A549 (cell line): ENCODE measurements around the gene PCED1B. TPM values are rescaled to one million over a fixed set of nuclear protein-coding genes. Genes with fewer than 3 reads are reported as not detected.
A peak's percentile ranks its signal among the peaks of the same experiment; 100 is the strongest.

Experiments
- ATAC-seq, 2 experiments: fragments of 200-7000 bp in 1 of 2; fragments of >200 bp in 1 of 2; cut with Nextera tagmentation in 1 of 2; cut with Tn5 transposase in 1 of 2; 3 replicates each; pipeline versions ENCODE4 v1.8.0 to v1.9.1; 2018 to 2020; ENCODE audit warnings: mild to moderate bottlenecking in 1 of 2, moderate library complexity in 1 of 2
- CTCF ChIA-PET: fragments of 300-600 bp; sonication (Branson Sonifier 250); formaldehyde crosslinking; extraction: SDS; loops from one replicate; lab custom pipeline; 2021; ENCODE audit warnings: antibody characterized with exemption, inconsistent platforms; lab: Yijun Ruan, JAX
- POLR2A ChIA-PET: fragments of 350-600 bp; formaldehyde crosslinking; extraction: SDS; loops from one replicate; lab custom pipeline; 2021; ENCODE audit warnings: antibody characterized with exemption, inconsistent platforms; lab: Yijun Ruan, JAX
- DNase-seq, 2 experiments: peaks; one replicate each; pipeline versions ENCODE4 v3.0.0 to v3.0.0-alpha.2; 2011 to 2016; ENCODE audit warnings: low read depth in 1 of 2, low spot score in 1 of 2
- FAIRE-seq: peaks from 2 replicates; lab custom pipeline; 2011; peaks lifted over from hg19 to GRCh38; lab: Jason Lieb, UNC
- H3K27ac ChIP-seq, 2 experiments: fragments of >200 bp; sonication (Bioruptor Twin); formaldehyde crosslinking; 3 replicates each; pipeline ENCODE4 v1.5.1; 2016 to 2017
- H3K4me1 ChIP-seq: fragments of >200 bp; sonication (Bioruptor Twin); formaldehyde crosslinking; 3 replicates; pipeline ENCODE4 v1.6.1; 2016
- H3K4me2 ChIP-seq: fragments of >200 bp; sonication (Bioruptor Twin); formaldehyde crosslinking; 3 replicates; pipeline ENCODE4 v1.6.1; 2016
- H3K4me3 ChIP-seq: fragments of >200 bp; sonication (Bioruptor Twin); formaldehyde crosslinking; 3 replicates; pipeline ENCODE4 v1.5.1; 2016
- H3K9me3 ChIP-seq: fragments of >200 bp; sonication (Bioruptor Twin); formaldehyde crosslinking; 3 replicates; pipeline ENCODE4 v1.6.1; 2016
- BHLHE40 ChIP-seq: IDR thresholded peaks from 2 replicates; pipeline ENCODE4 v1.6.1; 2012; ENCODE audit warnings: low read depth, low read length, inconsistent platforms
- CBX2 ChIP-seq: fragments of 200-600 bp; sonication (generic); IDR thresholded peaks from 2 replicates; pipeline ENCODE4 v1.6.1; 2016; ENCODE audit warnings: low read depth, mild to moderate bottlenecking, borderline replicate concordance
- CBX8 ChIP-seq: fragments of 200-600 bp; sonication (generic); IDR thresholded peaks from 2 replicates; pipeline ENCODE4 v1.6.1; 2016
- CEBPB ChIP-seq, 2 experiments: fragments of >200 bp in 1 of 2; sonication (Bioruptor Twin) in 1 of 2; formaldehyde crosslinking in 1 of 2; IDR thresholded peaks; 2 replicates each; pipeline ENCODE4 v1.6.1; 2012 to 2016
- CHD2 ChIP-seq: fragments of 150-350 bp; IDR thresholded peaks from 2 replicates; pipeline ENCODE4 v1.6.1; 2014; ENCODE audit warnings: low read length; ENCODE audit not compliant: partially characterized antibody
- EHMT2 ChIP-seq: fragments of 200-600 bp; sonication (generic); IDR thresholded peaks from 2 replicates; pipeline ENCODE4 v1.6.1; 2016; ENCODE audit warnings: antibody characterized with exemption, low read depth, mild to moderate bottlenecking, moderate library complexity
- EP300 ChIP-seq, 2 experiments: fragments of >200 bp; sonication (Bioruptor Twin); formaldehyde crosslinking; IDR thresholded peaks; 2 replicates in 1 of 2; 3 replicates in 1 of 2; pipeline ENCODE4 v1.6.1; 2016 to 2017
- ESRRA ChIP-seq: fragments of 150-350 bp; IDR thresholded peaks from 2 replicates; pipeline ENCODE4 v1.6.1; 2014; ENCODE audit warnings: mild to moderate bottlenecking, low read length, borderline replicate concordance
- FOSB ChIP-seq: fragments of 250-450 bp; sonication (Bioruptor Pico); IDR thresholded peaks from 2 replicates; pipeline ENCODE4 v1.5.0; 2020; ENCODE audit warnings: mild to moderate bottlenecking, moderate library complexity
- FOSL2 ChIP-seq, 2 experiments: fragments of 450-650 bp in 1 of 2; fragments of >200 bp in 1 of 2; sonication (Bioruptor Twin) in 1 of 2; formaldehyde crosslinking; IDR thresholded peaks; 2 replicates each; pipeline versions ENCODE4 v1.5.0 to v1.6.1; 2016 to 2020; ENCODE audit warnings: mild to moderate bottlenecking in 1 of 2, moderate library complexity in 1 of 2
- GATA3 ChIP-seq: IDR thresholded peaks from 2 replicates; pipeline ENCODE4 v1.6.1; 2012; ENCODE audit warnings: borderline replicate concordance
- HDAC2 ChIP-seq: fragments of 200-600 bp; sonication (generic); IDR thresholded peaks from 2 replicates; pipeline ENCODE4 v1.6.1; 2016
- HOXB13 ChIP-seq: fragments of 250-450 bp; sonication (Bioruptor Pico); IDR thresholded peaks from 2 replicates; pipeline ENCODE4 v1.5.0; 2020; ENCODE audit warnings: low read depth, mild to moderate bottlenecking, moderate library complexity
- JUN ChIP-seq, 2 experiments: fragments of >200 bp; sonication (Bioruptor Twin); formaldehyde crosslinking; IDR thresholded peaks; 2 replicates in 1 of 2; 3 replicates in 1 of 2; pipeline ENCODE4 v1.6.1; 2016 to 2017
- KDM1A ChIP-seq: fragments of 200-600 bp; sonication (generic); IDR thresholded peaks from 2 replicates; pipeline ENCODE4 v1.6.1; 2016; ENCODE audit warnings: low read depth, mild to moderate bottlenecking
- MAFK ChIP-seq: fragments of 450-650 bp; IDR thresholded peaks from 2 replicates; pipeline ENCODE4 v1.6.1; 2014; ENCODE audit not compliant: partially characterized antibody
- NR3C1 ChIP-seq: fragments of >200 bp; sonication (Bioruptor Twin); formaldehyde crosslinking; IDR thresholded peaks from 3 replicates; pipeline ENCODE4 v1.6.1; 2017
- POLR2AphosphoS2 ChIP-seq: conservative IDR thresholded peaks from 2 replicates; pipeline ENCODE4 v1.6.1; 2012; ENCODE audit warnings: low read length, improper control_type of control experiment, inconsistent platforms
- RAD21 ChIP-seq, 2 experiments: fragments of >200 bp in 1 of 2; sonication (Bioruptor Twin) in 1 of 2; formaldehyde crosslinking in 1 of 2; IDR thresholded peaks in 1 of 2; conservative IDR thresholded peaks in 1 of 2; 2 replicates in 1 of 2; 3 replicates in 1 of 2; pipeline ENCODE4 v1.6.1; 2012 to 2018; ENCODE audit warnings: inconsistent platforms in 1 of 2
- RARB ChIP-seq: fragments of 250-450 bp; sonication (Bioruptor Pico); IDR thresholded peaks from 2 replicates; pipeline ENCODE4 v1.8.0; 2021; ENCODE audit warnings: mild to moderate bottlenecking, moderate library complexity
- SMC3 ChIP-seq: fragments of >200 bp; sonication (Bioruptor Twin); formaldehyde crosslinking; IDR thresholded peaks from 3 replicates; pipeline ENCODE4 v1.6.1; 2018; ENCODE audit warnings: inconsistent platforms
- TP53 ChIP-seq: fragments of 250-450 bp; sonication (Bioruptor Pico); IDR thresholded peaks from 2 replicates; pipeline ENCODE4 v1.5.0; 2021; ENCODE audit warnings: mild to moderate bottlenecking, moderate library complexity
- ZSCAN20 ChIP-seq: fragments of 250-450 bp; sonication (Bioruptor Pico); IDR thresholded peaks from 2 replicates; pipeline ENCODE4 v1.8.0; 2022; ENCODE audit warnings: mild to moderate bottlenecking, moderate library complexity
- WGBS: methylation state at CpG from one replicate; pipeline ENCODE4 v1.1.6; 2017; ENCODE audit errors: missing lambda C conversion rate; 5-methylcytosine and 5-hydroxymethylcytosine counted together
- polyA plus RNA-seq, 4 experiments: library from polyadenylated mRNA; depleted of rRNA in 3 of 4; stranded (reverse); fragments of >200 nt; fragmentation: RNase III in 1 of 4; extraction: RNeasy Plus Mini Kit Qiagen cat#74134 plus additional on column Dnase treatment in 1 of 4; gene quantifications; 2 replicates in 3 of 4; 3 replicates in 1 of 4; pipeline ENCODE4 v1.2.3, GENCODE V29; 2011 to 2017
- TF ChIP-seq, protein P1 (sequence below): IDR thresholded peaks from 2 replicates; pipeline ENCODE4 v1.6.1; 2012; ENCODE audit warnings: low read depth, borderline replicate concordance
- TF ChIP-seq, protein P2 (sequence below): IDR thresholded peaks from 2 replicates; pipeline ENCODE4 v1.6.1; 2012
- TF ChIP-seq, protein P3 (sequence below): fragments of 250-450 bp; sonication (Bioruptor Pico); IDR thresholded peaks from 2 replicates; pipeline ENCODE4 v1.5.0; 2021; ENCODE audit warnings: mild to moderate bottlenecking, moderate library complexity, borderline replicate concordance
- TF ChIP-seq, protein P4 (sequence below): fragments of 250-450 bp; sonication (Bioruptor Pico); IDR thresholded peaks from 2 replicates; pipeline ENCODE4 v1.5.0; 2020; ENCODE audit warnings: low read depth, mild to moderate bottlenecking, moderate library complexity

The PCED1B gene
- polyA plus RNA-seq, 2 of the 4 experiments (the other 2 are of a cell fraction), result 74.6 to 108 TPM

DNA sequence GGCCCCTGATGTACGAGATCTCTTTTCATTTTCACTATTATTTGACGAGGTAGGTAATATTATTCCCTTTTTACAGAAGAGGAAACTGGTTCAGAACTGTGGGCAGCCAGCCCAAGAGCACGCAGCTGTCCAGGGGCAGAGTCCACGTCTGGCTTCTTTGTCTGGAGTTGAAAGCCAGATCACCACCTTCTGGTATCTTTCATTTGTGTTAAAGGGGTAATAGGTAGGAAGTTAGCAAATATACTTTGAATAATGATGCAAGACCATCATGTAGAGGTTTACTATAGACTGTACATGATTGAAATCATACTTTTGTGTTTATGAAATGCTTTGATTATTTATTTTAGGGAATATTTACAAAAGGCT, 144.4 kb downstream of the PCED1B start:
- ChIA-PET CTCF (interaction anchor here (1.3 to 1.4 kb wide), 2 partner anchors 189 to 190 kb away, joined by 4 to 6 read pairs; no protein-coding TSS in a partner anchor), POLR2A (interaction anchor here (0.6 to 6.8 kb wide), 12 partner anchors 11 to 191 kb away, joined by 3 to 90 read pairs (median 5); partner anchors contain the start of genes AMIGO2 and PCED1B)
- H3K4me1 ChIP-seq, result peaks cover 83% of the 10 kb centered on the region
- peak overlapping the region; percentile 98 to 99 for H3K27ac ChIP-seq
- peak; percentile 65 to 73 for ATAC-seq
- H3K9me3 ChIP-seq, result no peaks in the 10 kb centered on the region
- DNase-seq, result peak in 1 of 2 experiments; percentile 95
- FAIRE-seq, result peak; percentile 90
- peak overlapping the region; percentile 80 for H3K4me2 ChIP-seq
- H3K4me3 ChIP-seq, result peak overlapping the region; percentile 44
- TF ChIP-seq RAD21 (conservative IDR thresholded peaks at IDR 0.05 in 1 of 2, IDR thresholded peaks at IDR 0.05 in 1 of 2) (peak; percentile 24 to 34; a peak in 2 of 5 replicates), CEBPB (IDR thresholded peaks at IDR 0.05) (peak in 1 of 2 experiments; percentile 82; a peak in 2 of 4 replicates), FOSL2 (IDR thresholded peaks at IDR 0.05) (no peak), FOSL2 (CRISPR knock-in tag; IDR thresholded peaks at IDR 0.05) (0 out of 2 replicates have a peak, but pooled peaks have one; percentile 17), EP300 (IDR thresholded peaks at IDR 0.05) (peak in 1 of 2 experiments; percentile 17; a peak in 1 of 5 replicates), BHLHE40 (no peak), ESRRA (0 out of 2 replicates have a peak, but pooled peaks have one; percentile 48), RARB (CRISPR knock-in tag) (no peak), HOXB13 (CRISPR knock-in tag) (no peak), MAFK (no peak), CHD2 (peak; percentile 3), ZSCAN20 (CRISPR knock-in tag) (no peak), TP53 (peak; percentile 8), FOSB (CRISPR knock-in tag) (no peak), POLR2AphosphoS2 (no peak), SMC3 (peak; percentile 27; the same call in 2 of the 3 replicates), KDM1A (no peak), GATA3 (peak; percentile 68)
- TF ChIP-seq, protein P1, sequence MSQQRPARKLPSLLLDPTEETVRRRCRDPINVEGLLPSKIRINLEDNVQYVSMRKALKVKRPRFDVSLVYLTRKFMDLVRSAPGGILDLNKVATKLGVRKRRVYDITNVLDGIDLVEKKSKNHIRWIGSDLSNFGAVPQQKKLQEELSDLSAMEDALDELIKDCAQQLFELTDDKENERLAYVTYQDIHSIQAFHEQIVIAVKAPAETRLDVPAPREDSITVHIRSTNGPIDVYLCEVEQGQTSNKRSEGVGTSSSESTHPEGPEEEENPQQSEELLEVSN, result 0 out of 2 replicates have a peak, but pooled peaks have one; percentile 21
- TF ChIP-seq, protein P2, sequence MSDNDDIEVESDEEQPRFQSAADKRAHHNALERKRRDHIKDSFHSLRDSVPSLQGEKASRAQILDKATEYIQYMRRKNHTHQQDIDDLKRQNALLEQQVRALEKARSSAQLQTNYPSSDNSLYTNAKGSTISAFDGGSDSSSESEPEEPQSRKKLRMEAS, result peak; percentile 59; the same call in 1 of the 2 replicates
- TF ChIP-seq, protein P3, sequence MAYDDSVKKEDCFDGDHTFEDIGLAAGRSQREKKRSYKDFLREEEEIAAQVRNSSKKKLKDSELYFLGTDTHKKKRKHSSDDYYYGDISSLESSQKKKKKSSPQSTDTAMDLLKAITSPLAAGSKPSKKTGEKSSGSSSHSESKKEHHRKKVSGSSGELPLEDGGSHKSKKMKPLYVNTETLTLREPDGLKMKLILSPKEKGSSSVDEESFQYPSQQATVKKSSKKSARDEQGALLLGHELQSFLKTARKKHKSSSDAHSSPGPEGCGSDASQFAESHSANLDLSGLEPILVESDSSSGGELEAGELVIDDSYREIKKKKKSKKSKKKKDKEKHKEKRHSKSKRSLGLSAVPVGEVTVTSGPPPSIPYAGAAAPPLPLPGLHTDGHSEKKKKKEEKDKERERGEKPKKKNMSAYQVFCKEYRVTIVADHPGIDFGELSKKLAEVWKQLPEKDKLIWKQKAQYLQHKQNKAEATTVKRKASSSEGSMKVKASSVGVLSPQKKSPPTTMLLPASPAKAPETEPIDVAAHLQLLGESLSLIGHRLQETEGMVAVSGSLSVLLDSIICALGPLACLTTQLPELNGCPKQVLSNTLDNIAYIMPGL (CRISPR knock-in tag), result no peak
- TF ChIP-seq, protein P4, sequence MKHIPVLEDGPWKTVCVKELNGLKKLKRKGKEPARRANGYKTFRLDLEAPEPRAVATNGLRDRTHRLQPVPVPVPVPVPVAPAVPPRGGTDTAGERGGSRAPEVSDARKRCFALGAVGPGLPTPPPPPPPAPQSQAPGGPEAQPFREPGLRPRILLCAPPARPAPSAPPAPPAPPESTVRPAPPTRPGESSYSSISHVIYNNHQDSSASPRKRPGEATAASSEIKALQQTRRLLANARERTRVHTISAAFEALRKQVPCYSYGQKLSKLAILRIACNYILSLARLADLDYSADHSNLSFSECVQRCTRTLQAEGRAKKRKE (CRISPR knock-in tag), result no peak
- TF ChIP-seq, all 56 proteins: peak for 11
- 2% methylated on average over 4 of the region's 4 CpGs for WGBS

DNA sequence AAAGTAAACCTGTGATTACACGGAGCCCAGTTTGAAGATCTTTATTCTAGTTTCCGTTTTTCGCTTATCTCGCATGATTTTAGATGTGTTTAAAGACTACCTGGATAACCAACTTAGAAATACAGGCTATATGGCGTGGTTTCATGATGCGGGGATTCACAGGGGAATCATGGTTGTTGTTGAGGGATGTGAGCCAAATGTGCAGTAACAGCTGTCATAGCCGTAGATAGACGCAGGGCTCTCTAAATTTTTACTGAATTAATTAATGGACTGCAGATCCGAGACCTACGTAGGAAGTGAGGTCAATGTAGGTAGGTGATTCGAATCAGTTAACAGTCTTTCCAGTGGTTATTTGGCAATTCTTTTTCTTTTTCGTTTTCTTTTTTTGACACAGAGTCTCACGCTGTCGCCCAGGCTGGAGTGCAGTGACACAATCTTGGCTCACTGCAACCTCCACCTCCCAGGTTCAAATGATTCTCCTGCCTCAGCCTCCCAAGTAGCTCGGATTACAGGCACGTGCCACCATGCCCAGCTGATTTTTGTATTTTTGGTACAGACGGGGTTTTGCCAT, 145.2 kb downstream of the PCED1B start:
- DNase-seq (peak in 1 of 2 experiments; percentile 77), FAIRE-seq (peak; percentile 32), ATAC-seq (no peak)
- H3K4me3 ChIP-seq, result peak overlapping the region; percentile 44
- peaks cover 83% of the 10 kb centered on the region for H3K4me1 ChIP-seq
- 0 out of 3 replicates have a peak, but pooled peaks cover 3% of the 10 kb centered on the region for H3K9me3 ChIP-seq
- peak overlapping the region; percentile 80 for H3K4me2 ChIP-seq
- ChIA-PET CTCF (interaction anchor here (1.0 to 1.5 kb wide), 6 partner anchors 20 to 190 kb away, joined by 3 to 4 read pairs (median 4); no protein-coding TSS in a partner anchor), POLR2A (interaction anchor here (0.6 to 6.8 kb wide), 8 partner anchors 12 to 429 kb away, joined by 3 to 90 read pairs (median 4); partner anchors contain the start of genes AMIGO2 and PCED1B)
- peak overlapping the region; percentile 98 to 99 for H3K27ac ChIP-seq
- 4% methylated on average over 17 of the region's 17 CpGs for WGBS
- TF ChIP-seq JUN (IDR thresholded peaks at IDR 0.05) (peak; percentile 49 to 65; a peak in 3 of 5 replicates), HDAC2 (no peak), EP300 (IDR thresholded peaks at IDR 0.05) (no peak), CBX2 (no peak), ESRRA (no peak), NR3C1 (no peak), CBX8 (no peak), ZSCAN20 (CRISPR knock-in tag) (no peak), BHLHE40 (0 out of 2 replicates have a peak, but pooled peaks have one; percentile 41), EHMT2 (no peak)
- TF ChIP-seq, protein P3 (CRISPR knock-in tag), result no peak
- TF ChIP-seq, protein P1, result no peak
